ENCODE data around the gene P2RY8.
"Not testable (repeated sequence)": the region's sequence is repeated elsewhere in the genome, so short reads cannot be mapped to it uniquely, and the experiment has no call there.

The P2RY8 gene

DNA sequence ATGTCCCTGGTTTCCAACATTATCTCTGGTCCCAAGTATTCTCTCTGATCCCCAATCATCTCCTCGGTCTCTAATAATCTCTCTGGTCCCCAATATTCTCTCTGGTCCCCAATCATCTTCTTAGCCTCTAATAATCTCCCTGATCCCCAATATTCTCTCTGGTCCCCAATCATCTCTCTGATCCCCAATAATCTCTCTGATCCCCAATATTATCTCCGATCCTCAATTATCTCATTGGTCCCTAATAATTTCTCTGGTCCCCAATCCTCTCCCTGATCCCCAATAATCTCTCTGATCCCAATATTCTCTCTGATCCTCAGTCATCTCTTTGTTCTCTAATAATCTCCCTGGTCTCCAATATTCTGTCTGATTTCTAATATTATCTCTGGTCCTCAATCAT, 16.6 kb downstream of the P2RY8 start:
- DNase-seq (ENCODE audit: low spot score) = no peak

DNA sequence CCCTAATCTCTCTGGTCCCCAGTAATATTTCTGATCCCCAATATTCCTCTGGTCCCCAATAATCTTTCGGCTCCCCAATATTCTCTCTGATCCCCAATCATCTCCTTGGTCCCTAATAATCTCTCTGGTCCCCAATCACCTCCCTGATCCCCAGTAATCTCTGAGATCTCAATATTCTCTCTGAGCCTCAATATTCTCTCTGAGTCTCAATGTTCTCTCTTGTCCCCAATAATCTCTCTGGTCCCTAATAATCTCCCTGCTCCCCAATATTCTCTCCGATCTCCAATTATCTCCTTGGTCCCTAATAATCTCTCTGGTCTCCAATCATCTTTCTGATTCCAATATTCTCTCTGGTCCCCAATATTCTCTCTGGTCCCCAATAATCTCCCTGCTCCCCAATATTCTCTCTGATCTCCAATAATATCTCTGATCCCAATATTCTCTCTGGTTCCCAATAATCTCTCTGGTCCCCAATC, 17.9 kb downstream of the P2RY8 start:
- no peak for DNase-seq (ENCODE audit: low spot score)

DNA sequence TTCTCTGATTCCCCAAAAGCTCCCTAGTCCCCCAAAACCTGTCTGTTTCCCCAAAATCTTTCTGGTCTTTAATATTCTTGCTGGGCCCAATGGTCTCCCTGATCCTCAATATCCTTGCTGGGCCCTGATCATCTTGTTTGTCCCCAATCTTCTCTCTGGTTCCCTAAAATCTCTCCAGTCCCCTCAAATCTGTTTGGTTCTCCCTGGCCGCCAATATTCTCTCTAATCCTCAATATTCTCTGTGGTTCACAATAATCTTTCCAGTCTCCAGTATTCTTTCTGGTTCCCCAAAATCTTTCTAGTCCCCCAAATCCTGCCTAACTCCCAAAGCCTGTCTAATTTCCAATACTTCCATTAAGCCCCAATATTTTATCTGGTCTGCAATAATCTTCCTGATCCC, 18.5 kb downstream of the P2RY8 start:
- no peak for DNase-seq (ENCODE audit: low spot score)

DNA sequence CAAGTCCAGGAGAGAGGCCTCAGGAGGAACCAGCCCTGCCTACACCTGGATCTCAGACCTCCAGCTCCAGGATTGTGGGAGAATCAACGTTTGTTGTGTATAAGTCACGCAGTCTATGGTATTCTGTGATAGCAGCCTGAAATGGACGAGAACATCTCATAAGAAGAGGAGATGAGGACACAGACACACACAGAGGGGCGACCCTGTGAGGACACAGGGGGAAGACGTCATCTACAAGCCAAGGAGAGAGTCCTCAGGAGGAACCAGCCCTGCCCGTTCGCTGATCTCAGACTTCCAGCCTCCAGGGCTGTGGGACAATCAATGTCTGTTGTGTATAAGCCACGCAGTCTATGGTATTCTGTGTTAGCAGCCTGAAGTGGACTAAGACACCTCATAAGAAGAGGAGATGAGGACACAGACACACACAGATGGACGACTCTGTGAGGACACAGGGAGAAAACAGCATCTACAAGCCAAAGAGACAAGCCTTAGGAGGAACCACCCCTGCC, 20.3 kb downstream of the P2RY8 start:
- DNase-seq (ENCODE audit: low spot score) = no peak

DNA sequence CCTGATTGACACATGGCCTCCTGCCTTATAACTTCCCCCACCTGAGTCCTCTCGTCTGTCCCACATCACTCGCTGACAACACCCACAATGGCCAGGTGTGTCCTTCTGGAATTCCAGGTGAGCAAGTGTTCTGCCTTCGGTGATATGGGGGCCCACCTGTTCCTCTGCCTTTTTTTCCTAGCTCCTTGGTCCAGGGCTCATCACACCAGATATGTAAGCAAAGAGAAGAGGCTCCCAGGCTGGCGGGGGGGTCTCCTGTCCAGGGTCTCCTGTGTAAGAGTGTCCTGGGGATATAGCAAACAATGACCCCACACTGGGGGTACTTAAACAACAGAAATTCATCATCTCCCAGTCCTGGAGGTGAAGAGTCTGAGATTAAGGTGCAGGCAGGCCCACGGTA, 25.2 kb downstream of the P2RY8 start:
- DNase-seq (ENCODE audit: low spot score) = no peak

DNA sequence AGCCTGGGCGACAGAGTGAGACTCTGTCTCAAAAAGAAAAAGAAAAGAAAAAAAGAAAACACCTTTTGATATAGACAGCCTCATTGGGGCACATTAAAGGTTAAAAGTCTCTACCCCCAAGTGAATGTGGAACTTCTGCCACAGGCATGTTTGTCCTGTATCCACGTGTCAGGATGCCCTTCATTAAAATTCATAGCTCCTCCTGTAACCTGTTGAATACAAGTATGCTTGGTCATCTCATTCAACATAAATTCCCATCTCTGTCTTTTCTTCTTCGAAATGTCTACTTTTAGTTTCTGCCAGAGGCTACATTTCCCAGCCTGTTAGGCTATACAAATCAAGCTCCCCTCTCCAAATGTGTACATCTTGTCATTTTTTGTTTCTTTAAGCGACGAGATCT, 25.8 kb downstream of the P2RY8 start:
- DNase-seq (ENCODE audit: low spot score) = no peak

DNA sequence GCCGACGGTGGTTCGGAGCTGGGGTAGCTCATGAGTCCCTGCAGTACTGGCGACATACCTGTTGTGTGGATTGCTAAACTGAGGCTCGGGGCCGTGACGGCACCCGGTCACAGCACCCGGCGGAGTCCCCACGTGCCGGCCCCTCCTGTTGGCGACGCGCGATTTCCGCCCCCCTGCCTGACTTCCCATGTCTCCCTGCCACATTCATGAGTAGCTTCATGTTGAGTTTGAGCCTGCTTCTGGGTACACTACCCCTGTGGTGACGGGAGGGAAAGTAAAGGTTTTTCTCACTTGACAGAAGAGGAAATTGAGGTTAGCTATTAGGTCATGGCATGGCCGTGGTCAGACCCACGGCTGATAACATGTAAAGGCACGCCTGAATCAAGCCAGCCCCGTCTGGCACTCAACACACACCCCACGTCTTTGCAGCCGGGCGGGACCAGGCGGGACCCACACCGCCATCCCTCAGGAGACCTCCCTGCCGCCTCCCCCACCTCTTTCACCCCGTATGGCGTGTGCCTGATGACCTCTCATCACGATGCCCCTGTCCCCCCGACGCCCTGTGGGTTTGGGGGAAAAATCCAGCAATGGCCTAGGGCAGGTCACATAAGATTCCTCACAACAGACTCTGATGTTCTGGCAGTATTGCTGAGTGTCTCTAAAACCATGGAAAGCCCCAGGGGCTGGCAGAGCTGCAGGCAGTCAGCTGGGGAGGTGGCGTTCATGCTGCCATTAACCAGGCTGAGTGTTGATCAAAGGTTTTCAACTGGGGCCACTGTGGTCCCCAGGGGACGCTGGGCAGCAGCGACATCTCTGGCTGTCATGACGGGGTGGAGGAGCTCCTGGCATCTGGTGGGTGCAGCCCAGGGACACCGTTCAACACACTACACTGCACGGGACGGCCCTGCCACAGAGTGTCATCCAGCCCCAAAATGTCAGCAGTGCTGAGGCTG, 29.2 kb downstream of the P2RY8 start:
- DNase-seq (ENCODE audit: low spot score) = no peak

DNA sequence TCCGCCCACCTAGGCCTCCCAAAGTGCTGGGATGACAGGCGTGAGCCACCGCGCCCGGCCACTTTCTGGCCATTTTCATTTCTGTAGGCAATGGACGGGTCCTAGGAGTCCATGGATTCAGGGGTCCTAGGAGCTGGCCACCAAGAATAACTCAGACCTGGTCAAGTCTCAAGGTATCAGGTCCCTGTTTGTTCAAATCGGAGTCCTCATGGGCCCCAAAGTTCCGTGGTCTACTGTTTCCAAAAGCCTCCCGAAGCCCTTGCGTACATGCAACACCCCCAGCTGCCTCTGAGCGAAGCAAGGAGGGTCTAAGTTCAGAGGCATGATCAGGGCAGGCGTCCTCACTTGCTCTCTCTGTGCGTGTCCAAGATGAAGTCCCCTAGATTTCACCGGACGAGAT, 30.1 kb downstream of the P2RY8 start:
- no peak for DNase-seq (ENCODE audit: low spot score)

DNA sequence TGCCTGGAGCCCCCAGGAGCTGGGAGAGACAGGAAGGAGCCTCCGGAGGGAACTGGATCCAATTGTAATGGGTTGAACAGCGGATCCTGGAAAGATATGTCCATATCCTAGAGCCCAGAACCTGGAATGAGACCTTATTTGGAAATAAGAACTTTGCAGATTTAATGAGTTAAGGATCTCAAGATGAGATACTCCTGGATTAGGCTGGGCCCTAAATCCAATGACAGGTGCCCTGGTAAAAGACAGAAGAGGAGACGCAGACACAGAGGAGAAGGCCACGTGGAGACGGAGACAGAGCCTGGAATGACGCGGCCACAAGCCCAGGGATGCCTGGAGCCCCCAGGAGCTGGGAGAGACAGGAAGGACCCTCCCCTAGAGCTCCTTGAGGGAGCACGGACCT, 34.1 kb downstream of the P2RY8 start:
- no peak for DNase-seq (ENCODE audit: low spot score)

DNA sequence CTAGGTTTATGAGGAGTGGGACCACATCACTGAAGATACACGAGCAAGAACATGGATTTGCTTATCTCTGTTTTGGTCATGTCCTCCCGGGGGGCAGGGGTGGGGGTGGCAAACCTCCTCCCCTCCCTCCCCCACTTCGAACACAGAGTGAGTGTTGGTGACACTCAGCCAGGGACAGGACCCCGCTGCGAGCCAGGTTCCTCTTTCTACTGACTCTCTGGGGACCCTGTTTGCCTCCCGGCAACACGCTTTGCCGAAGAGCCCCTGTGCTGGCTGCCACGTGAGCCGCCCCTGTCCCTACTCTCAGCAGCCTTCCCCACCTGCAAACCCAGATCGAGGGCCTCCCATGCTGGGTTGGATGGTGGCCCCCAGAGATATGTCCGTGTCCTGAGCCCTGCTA, 34.7 kb downstream of the P2RY8 start:
- DNase-seq (ENCODE audit: low spot score) = no peak

DNA sequence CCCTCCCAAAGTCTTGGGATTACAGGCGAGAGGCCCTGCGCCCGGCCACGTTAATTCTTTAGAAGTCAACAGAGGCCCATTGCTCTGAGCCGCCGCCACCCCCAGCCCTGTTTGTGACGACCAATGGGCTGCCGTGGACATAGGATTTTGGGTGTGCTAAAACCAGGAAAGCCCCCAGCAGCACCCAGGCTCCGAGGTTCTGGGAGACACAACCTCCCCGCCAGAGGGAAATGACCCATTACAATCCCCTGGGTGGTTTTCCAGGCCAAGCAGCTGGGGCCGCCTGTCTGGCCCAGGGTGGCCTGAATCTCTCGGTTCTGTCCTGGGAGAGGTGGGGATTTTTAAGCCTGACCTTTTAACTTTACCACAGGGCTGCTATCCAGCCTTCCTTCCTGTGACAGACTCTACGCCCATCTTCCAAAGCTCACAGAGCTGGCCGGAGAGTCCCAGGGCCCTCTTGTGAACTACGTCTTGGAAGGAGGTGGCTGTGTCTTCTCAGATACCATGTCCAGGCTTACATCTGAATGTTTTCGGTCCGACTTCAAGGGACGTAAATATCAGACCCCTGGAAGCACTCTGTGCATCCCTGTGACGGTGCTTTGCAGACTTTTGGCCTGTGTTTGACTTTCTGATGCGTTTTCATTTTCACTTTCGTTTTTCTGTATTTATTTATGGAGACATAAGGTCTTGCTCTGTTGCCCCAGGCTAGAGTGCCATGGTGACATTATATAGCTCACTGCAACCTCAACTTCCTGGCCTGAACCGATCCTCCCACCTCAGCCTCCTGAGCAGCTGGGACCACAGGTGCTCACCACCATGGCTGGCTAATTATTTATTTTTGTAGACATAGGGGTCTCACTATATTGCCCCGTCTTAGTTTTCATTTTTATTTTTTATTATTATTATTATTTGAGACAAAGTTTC, 36.0 kb downstream of the P2RY8 start:
- DNase-seq (ENCODE audit: low spot score) = no peak

DNA sequence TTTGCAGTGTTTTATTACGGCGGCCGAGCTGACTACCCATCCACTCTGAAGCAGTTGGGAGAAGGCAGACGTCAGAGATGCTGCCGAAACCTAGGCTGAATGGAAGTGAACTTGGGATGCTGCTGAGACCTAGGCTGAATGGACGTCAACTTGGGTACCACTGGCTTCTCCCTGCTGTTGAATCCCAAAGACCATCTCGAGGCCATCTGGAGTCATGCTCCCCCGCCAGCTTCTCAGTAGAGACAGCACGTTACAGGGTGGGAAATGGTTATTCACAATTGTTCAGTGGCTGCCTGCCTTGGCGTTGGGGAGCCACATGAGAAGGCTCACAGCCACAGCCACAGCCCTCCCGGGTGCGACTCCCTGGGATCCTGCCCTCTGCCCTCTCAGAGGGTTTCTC, 40.9 kb downstream of the P2RY8 start:
- DNase-seq (ENCODE audit: low spot score) = no peak

DNA sequence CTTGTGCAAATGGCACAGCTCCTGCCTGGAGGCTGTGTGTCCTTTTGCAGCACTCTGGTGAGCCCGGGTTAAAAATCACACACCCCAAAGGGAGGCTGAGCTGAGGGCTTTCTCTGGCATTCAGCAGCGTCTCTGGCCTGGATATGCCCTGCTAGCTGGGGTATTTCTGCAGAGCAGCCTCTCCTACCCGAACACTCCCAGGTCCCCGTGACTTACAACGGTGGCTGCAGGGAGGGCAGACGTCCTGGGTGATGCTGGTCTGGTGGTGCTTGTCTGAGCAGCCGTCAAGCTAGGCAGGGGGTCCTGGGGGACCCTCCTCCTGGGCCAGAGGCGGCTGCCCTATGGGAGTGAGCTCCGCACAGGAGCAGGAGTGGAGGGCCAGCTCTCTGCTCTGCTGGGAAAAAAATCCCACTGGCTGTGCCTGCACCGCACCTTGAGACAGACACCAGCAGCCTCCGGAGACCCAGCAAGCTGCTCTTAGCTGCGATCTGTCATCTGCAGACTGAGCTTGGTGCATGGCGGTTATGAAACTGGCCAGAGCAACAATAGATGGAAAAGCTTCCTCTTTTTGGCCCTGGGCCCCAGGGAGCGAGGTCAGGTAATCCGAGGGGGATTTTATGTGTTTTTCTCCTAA, 43.0 kb downstream of the P2RY8 start:
- no peak for DNase-seq (ENCODE audit: low spot score)

DNA sequence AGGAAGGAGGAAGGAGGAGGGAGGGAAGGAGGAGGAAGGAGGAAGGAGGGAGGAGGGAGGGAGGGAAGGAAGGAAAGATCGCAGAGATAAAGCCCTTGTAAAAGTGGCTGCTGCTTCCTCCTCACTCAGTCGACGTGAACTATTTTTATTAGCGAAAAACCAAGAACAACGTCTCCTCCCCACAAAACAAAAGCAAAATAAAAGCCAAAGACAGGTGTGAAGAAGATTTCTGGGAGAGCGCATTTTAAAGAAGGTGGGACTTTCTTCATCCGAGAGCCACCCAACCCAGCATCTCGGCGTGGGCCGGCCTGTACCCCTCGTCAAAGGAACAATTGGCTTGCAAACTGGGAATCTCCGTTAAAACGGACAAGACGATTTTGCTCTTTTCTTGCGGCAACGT, 43.6 kb downstream of the P2RY8 start:
- DNase-seq (ENCODE audit: low spot score) = no peak

DNA sequence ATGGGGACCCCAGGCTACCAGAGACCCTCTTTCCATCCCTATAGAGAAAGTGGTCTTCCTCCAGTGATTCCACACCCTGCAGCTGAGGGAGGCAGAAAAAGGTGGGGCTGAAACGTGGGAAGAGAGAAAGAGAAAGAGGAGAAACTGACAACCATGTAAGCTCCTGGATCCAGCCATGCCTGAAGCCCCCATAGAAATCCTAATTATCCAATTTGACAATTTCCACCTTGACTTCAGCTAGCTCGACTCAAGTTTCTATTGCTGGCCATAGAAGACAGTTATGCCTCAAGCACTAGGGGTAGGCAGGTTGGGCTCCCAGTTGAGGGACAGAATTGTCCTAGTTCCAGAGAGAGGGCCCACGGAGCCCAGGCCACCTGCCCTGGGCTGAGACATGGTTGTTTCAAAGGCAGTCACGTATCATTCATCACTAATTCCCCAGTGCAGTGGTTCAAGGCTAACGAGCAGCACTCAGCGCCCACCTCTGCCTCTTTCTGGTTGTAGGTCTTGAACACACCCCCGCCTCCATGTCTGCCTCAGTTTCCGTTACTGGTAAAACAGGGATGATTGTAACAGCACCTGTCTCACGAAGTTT, 44.5 kb downstream of the P2RY8 start:
- no peak for DNase-seq (ENCODE audit: low spot score)

DNA sequence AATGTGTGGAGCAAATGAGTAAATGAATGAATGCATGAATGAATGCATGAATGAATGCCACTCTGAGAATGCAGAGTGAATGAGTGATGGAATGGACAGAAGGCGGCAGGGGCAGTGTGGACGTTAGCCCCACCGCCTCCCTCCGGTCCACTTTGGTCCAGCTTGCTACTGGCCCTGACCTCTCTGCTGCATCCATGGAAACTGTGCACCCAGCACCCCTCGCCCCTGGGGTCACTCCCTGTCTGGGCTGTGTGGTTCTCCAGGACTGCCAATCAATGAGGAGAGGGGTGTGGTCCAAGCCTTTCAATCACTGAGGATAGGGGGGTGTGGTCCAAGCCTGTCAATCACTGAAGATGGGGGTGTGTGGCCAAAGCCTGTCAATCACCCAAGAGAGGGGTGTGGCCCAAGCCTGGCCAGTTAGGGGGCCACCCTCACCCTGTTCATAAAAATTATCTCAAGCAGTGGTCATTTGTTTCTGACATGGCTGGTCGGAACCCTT, 45.1 kb downstream of the P2RY8 start:
- DNase-seq (ENCODE audit: low spot score) = peak; percentile 32

DNA sequence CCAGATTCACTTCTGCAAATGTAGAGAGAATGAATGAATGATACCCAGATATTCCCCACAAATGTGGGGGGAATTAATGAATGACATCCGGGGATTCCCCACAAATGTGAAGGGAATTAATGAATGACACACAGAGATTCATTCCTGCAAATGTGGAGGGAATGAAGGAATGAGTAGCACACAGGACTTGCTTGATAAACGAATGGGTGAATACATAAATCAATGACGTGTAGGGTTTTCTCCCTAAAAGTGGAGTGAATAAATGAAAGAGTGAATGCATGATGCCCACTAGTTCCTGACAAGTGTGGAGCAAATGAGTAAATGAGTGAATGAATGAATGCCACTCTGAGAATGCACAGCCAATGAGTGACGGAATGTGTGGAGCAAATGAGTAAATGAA, 45.7 kb downstream of the P2RY8 start:
- not testable (repeated sequence) for DNase-seq (ENCODE audit: low spot score)

DNA sequence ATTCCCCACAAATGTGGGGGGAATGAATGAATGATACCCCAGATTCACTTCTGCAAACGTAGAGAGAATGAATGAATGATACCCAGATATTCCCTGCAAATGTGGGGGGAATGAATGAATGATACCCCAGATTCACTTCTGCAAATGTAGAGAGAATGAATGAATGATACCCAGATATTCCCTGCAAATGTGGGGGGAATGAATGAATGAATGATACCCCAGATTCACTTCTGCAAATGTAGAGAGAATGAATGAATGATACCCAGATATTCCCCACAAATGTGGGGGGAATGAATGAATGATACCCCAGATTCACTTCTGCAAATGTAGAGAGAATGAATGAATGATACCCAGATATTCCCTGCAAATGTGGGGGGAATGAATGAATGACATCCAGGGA, 46.3 kb downstream of the P2RY8 start:
- DNase-seq (ENCODE audit: low spot score) = not testable (repeated sequence)

DNA sequence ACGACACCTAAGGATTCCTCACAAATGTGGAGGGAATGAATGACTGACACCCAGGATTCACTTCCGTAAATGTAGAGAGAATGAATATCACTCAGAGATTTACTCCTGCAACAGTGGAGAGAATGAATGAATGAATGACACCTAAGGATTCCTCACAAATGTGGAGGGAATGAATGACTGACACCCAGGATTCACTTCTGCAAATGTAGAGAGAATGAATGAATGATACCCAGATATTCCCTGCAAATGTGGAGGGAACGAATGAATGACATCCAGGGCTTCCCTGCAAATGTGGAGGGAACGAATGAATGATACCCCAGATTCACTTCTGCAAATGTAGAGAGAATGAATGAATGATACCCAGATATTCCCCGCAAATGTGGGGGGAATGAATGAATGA, 47.6 kb downstream of the P2RY8 start:
- DNase-seq (ENCODE audit: low spot score) = not testable (repeated sequence)

DNA sequence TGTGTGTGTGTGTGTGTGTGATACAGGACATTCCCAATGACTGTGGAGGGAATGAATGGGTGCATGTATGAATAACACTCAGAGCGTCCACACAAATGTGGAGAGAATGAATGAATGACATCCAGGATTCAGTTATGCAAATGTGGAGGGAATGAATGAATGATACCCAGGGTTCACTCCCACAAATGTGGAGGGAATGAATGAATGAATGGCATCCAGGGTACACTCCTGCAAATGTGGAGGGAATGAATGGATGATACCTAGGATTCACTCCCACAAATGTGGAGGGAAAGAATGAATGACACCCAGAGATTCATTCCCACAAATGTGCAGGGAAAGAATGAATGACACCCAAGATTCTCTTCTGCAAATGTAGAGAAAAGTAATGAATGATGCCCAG, 48.2 kb downstream of the P2RY8 start:
- DNase-seq (ENCODE audit: low spot score) = no peak

DNA sequence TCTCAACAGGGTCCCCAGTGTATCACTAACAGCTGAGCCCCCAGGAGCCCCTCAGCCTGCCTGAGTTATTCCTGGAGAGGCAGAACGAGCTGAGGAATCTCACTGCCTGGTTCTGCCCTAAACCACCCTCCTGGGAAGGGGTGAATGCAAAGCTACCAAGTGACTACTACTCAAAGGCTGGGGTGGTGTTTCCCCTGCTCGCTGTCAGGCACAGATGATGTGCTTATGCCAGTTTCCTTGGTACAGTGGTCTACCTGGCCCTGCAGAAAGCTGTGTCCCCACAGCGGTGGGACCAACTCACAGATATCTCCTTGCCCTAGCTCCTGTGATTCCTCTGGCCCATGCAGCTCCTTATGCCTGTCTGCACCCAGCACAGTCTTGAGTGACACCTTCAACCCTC, 48.8 kb downstream of the P2RY8 start:
- no peak for DNase-seq (ENCODE audit: low spot score)

DNA sequence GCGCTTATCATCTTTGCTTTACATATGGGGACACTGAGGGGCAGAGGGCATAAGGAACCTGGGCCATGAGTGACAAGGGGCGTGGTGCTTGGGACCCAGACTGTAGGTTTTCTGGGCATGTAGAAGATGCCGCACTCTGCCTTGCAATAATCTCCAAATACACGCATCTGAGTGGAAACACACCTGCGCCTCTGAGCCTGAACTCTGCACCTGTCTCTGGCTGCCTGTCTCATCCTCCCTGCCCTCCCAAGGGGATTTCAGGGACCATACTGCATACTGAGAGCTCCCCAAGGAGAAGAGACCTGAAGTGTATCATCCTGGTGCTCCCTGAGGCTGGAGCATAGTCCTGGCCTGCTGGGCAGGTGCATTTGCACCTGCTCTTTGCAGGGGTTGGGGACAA, 49.6 kb downstream of the P2RY8 start:
- DNase-seq (ENCODE audit: low spot score) = no peak
